GM12892 (cell line): ENCODE data around the gene RSL1D1.
"Not testable (repeated sequence)": the region's sequence is repeated elsewhere in the genome, so short reads cannot be mapped to it uniquely, and the experiment has no call there.

ENCODE experiments used
- DNase-seq: peaks from one replicate; pipeline ENCODE4 v3.0.0; 2011; ENCODE audit not compliant: insufficient read length
- FAIRE-seq: peaks from 2 replicates; lab custom pipeline; 2011; peaks lifted over from hg19 to GRCh38; lab: Jason Lieb, UNC
- POLR2A ChIP-seq: IDR thresholded peaks from 2 replicates; pipeline ENCODE4 v1.6.1; 2011; ENCODE audit warnings: low read depth, low read length, control low read depth
- POLR2AphosphoS5 ChIP-seq: IDR thresholded peaks from 2 replicates; pipeline ENCODE4 v1.6.1; 2011; ENCODE audit warnings: low read depth, low read length, control low read depth
- TAF1 ChIP-seq: IDR thresholded peaks from 2 replicates; pipeline ENCODE4 v1.6.1; 2011; ENCODE audit warnings: low read depth, mild to moderate bottlenecking, control low read depth, low read length, borderline replicate concordance

RSL1D1 gene

DNA sequence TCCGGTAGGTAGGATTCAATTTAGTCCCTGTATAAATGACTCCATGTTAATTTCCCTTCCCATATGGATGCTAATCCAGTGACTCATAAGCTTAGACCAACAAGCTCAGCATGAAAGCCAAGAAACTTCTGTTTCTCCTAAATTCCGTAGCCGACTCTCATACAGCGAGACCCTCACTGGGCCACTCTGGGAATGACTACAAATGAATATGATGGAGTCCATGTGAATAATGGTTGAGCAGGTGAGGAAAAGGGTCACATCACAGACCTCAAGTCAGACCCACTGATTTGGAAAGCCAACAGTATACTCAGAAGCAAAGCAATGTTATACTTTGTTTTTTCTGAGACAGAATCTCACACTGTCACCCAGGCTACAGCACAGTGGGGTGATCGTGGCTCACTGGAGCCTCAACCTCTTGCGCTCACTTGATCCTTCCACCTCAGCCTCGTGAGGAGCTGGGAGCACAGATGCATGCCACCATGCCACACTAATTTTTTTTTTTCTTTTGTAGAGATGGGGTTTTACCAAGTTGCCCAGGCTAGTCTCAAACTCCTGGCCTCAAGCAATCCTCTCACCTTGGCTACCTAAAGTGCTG, 14.6 kb downstream of the RSL1D1 start:
- no peak for FAIRE-seq
- TF ChIP-seq POLR2A (no peak), TAF1 (no peak), POLR2AphosphoS5 (no peak; the same call in 1 of the 2 replicates)

DNA sequence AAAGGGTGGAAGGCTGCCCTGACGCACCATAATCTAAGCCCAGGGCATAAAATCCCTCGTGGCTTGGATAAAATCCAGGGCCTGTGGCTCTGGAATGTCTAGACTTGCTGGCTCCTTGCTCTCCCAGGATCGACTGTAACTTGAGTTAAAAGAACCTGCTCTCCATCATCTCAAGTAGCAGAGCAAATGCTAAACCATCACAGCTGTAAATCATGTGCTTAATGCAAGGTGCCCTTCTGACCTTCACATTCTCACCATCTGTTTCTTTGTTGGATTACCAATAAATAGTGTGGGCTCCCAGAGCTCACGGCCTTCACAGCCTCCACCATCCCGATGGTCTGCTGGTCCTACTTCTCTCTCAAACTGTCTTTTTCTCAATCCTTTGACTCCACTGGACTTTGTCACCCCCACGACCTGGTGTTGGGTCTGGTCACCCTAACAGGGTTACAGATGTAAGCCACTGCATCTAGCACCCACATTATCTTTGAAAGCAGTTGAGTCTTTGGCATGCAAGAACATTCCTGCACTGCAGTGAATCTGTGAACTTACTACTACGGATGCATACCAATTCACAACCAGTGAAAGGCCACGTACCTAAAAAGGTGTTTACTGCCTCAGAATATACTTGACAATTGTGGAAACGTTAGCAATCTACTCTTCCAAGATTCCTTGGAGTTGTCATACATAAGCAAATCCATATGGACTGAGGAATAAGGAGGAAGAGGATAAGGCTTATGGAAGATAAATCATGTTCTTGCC, 15.3 kb downstream of the RSL1D1 start:
- no peak for DNase-seq
- TF ChIP-seq POLR2AphosphoS5 (peak; percentile 50; the same call in 1 of the 2 replicates), POLR2A (no peak), TAF1 (no peak)
- no peak for FAIRE-seq

More for the DNA sequence above, 14.6 kb downstream of the RSL1D1 start:
- DNase-seq: no peak

DNA sequence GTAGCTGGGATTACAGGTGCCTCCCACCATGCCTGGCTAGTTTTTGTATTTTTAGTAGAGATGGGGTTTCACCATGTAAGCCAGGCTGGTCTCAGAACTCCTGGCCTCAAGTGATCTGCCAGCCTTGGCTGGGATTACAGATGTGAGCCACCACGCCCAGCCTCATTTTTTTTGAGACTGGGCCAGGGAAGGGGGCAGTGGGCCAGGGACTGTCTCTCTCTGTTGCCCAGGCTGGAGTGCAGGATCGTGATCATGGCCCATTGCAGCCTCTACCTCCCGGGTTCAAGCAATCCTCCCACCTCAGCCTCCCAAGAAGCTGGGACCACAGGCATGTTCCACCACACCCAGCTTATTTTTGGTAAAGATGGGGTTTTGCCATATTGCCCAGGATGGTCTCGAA, 16.0 kb downstream of the RSL1D1 start:
- DNase-seq (no peak), FAIRE-seq (no peak)
- TF ChIP-seq POLR2A (no peak), POLR2AphosphoS5 (no peak), TAF1 (no peak)

DNA sequence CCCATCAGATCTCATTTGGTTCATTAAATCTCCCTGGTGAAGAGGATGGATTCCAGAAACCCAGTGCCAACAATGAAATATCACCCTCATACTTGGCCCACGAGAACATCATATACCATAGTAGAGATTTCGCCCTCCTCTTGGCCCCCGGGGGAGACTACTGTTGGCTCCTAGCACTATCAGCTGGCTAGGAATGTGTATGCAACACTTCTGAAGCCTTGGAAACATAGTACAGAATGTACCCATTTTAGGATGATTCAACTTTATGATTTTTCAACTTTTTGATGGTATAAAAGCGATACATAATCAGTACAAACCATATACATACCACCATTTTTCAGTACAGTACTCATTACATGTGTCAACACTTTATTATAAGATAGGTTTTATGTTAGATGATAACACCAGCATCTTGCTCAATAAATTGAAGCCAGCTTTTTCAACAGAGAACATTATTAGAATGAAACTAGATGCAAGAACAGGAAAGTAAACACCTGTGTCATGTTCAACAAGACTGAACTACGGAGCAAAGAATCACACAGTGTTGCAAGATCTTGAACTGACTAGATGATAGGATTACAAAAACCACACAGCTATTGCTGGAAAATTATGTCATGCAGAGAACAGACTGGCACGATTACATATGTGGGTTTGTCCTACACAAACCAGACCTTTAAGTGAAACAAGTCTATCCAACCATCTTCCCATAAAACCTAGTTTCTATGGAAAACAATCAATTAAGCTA, 17.2 kb downstream of the RSL1D1 start:
- FAIRE-seq (no peak), DNase-seq (no peak)
- no peak for TF ChIP-seq POLR2A
- no peak for TF ChIP-seq TAF1
- no peak for TF ChIP-seq POLR2AphosphoS5

DNA sequence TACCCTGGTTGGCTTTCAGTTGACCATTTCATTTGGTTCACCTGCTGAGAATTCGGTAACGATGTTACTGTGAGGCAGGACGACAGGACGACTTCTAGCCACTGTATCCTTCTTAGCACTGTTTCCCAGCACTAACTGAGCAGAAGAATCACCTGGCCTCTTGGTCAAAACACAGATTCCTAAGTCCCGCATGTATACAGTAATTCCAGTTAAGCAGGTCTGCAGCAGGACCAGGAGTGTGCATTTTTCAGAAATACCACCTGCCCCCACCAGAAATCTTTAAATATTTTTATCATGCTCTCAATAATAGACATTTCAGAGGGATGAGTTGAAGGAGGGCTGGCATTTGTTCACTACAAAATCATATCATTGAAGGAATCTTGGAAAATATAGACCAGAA, 22.6 kb downstream of the RSL1D1 start:
- no peak for FAIRE-seq
- no peak for TF ChIP-seq POLR2A
- no peak for TF ChIP-seq TAF1
- no peak for TF ChIP-seq POLR2AphosphoS5
- DNase-seq: no peak

DNA sequence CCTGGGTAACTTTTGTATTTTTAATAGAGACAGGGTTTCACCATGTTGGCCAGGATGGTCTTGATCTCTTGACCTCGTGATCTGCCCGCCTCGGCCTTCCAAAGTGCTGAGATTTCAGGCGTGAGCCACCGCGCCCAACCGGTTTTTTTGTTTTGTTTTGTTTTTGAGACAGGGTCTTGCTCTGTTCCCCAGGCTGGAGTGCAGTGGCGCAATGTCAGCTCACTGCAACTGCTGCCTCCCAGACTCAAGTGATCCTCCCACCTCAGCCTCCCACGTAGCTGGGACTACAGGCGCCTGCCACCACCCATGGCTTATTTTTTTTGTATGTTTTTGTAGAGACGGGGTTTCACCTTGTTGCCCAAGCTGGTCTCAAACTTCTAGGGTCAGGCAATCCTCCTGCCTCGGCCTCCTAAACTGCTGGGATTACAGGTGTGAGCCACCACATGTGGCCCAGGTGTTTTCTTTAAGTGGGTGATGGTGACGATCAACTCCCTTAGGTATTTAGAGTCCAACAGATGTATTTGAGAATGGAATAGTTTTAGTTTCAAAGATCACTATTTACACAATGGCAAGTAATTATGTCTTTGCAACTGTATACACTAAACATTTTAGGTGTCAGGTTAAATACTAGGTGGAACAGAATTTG, 25.7 kb downstream of the RSL1D1 start:
- DNase-seq, FAIRE-seq: not testable (repeated sequence)

DNA sequence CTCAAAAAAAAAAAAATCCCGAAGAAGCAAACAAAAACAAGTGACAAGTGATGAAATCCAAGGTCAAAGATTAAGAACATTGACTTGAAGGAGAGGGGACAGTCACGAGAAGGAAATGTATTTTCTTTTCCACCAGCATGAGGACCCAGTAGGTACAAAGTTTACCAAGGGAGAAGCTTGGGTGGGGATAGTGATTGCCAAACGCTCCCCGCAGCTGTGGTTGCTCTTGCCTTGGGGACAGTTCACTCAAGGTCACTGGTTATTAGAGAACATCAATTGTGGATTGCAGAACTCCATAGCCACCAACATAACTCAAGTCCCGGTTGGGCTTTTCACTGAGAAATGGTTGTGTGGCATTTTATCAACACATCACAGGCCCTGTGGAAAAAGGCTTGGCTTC, 27.0 kb downstream of the RSL1D1 start:
- no peak for TF ChIP-seq TAF1
- no peak for TF ChIP-seq POLR2AphosphoS5
- no peak for TF ChIP-seq POLR2A
- FAIRE-seq: no peak
- DNase-seq: no peak

DNA sequence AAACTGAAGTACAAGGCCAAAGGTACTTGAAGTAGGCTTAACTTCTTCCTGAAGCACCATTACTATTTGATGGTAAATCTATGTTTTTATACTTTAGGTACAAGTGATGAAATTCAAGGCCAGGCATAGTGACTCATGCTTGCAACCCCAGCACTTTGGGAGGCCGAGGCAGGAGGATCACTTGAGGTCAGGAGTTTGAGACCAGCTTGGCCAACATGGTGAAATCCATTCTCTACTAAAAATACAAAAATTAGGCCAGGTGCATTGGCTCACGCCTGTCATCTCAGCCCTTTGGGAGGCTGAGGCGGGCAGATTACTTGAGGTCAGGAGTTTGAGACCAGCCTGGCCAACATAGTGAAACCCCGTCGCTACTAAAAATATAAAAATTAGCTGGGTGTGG, 27.7 kb downstream of the RSL1D1 start:
- not testable (repeated sequence) for FAIRE-seq, DNase-seq

DNA sequence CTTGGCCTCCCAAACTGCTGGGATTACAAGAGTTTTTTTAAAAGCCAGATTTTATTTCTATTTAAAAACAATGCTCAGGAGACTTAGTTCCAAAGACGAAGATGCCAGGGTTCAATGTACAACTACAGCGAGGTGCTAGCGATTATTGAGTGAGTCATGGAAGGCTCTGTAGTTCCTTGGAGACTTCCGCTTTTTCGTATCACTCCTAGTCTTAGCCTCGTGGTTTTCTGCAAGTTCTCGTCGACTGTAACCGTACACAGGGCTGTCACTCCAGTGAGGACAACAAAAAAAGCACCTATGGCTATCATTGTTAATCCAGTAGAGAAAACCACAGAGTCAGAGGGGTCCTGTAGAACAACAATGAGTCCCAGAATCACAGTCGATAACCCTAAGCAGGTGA, 31.5 kb downstream of the RSL1D1 start:
- FAIRE-seq: no peak
- TF ChIP-seq TAF1 (no peak), POLR2AphosphoS5 (no peak), POLR2A (no peak)
- no peak for DNase-seq

DNA sequence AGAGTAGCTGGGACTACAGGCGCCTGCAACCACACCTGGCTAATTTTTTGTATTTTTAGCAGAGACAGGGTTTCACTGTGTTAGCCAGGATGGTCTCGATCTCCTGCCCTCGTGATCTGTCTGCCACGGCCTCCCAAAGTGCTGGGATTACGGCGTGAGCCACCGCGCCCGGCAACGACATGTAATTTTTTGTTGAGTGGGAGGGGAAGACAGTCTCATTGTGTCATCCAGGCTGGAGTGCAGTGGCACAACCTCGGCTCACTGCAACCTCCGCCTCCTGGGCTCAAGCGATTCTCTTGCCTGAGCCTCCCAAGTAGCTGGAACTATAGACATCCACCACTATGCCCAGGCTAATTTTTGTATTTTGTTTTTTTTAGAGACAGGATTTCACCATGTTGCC, 32.4 kb downstream of the RSL1D1 start:
- not testable (repeated sequence) for DNase-seq, FAIRE-seq

DNA sequence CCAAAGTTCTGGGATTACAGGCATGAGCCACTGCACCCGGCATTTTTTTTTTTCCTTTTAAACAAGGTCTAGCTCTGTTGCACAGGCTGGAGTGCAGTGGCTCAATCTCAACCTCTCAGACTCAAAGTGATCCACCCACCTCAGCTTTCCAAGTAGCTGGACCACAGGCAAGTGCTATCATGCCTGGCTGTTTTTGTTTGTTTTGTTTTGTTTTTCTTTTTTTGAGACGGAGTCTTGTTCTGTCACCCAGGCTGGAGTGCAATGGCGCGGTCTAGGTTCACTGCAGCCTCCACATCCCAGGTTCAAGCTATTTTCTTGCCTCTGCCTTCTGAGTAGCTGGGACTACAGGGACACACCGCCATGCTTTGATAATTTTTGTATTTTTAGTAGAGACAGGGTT, 35.2 kb downstream of the RSL1D1 start:
- DNase-seq (no peak), FAIRE-seq (no peak)
- TF ChIP-seq POLR2A: no peak
- TF ChIP-seq POLR2AphosphoS5: no peak
- no peak for TF ChIP-seq TAF1

DNA sequence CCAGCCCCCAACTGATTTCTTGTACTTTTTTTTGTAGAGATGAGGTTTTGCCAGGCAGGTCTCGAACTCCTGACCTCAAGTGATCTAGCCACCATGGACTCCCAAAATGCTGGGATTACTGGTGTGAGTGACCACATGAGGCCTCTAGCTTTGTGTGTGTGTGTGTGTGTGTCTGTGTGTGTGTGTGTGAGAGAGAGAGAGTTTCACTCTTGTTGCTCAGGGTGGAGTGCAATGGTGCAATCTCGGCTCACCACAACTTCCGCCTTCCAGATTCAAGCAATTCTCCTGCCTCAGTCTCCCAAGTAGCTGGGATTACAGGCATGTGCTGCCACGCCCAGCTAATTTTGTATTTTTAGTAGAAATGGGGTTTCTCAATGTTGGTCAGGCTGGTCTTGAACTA, 36.5 kb downstream of the RSL1D1 start:
- not testable (repeated sequence) for FAIRE-seq, DNase-seq
